ENCODE measurements around the gene FAM151B. TPM values are rescaled to one million over a fixed set of nuclear protein-coding genes. Genes with fewer than 3 reads are reported as not detected.
"Not testable (repeated sequence)": the region's sequence is repeated elsewhere in the genome, so short reads cannot be mapped to it uniquely, and the experiment has no call there.

FAM151B gene
- total and polyA plus RNA-seq, 7 donors: 0.36 to 2.1 (median 0.96) TPM

GRCh38 chr5:80573062-80573461, 85.2 kb downstream of the FAM151B start:
- no peaks in the 10 kb centered on the region for H3K9me3 ChIP-seq
- H3K27ac ChIP-seq: no peak overlapping the region
- no peak for TF ChIP-seq CTCF (IDR thresholded peaks at IDR 0.05)
- intact Hi-C loops (cut with DNase I): no loop called here
- no peak overlapping the region for H3K4me3 ChIP-seq
- DNase-seq: no peak
- H3K36me3 ChIP-seq (ENCODE audit: insufficient read depth in 1 of 2, low read depth in 1 of 2): no peaks in the 10 kb centered on the region
- H3K27me3 ChIP-seq (ENCODE audit: insufficient read depth in 3 of 3, low read length in 2 of 3): peaks cover 4 to 64% (median 23%) of the 10 kb centered on the region in 3 donors
- WGBS, 3 donors: 74 to 81% (median 76%) methylated on average over 3 of the region's 3 CpGs
- H3K4me1 ChIP-seq: peaks cover 6% of the 10 kb centered on the region
- no peak for ATAC-seq

- H3K4me3 ChIP-seq: no peak overlapping the region
- no peak overlapping the region for H3K27ac ChIP-seq
- no peak for TF ChIP-seq CTCF (IDR thresholded peaks at IDR 0.05)
- peaks cover 4 to 33% (median 5%) of the 10 kb centered on the region in 3 donors for H3K27me3 ChIP-seq (ENCODE audit: insufficient read depth in 3 of 3, low read length in 2 of 3)
- WGBS, 3 donors: 88 to 90% (median 89%) methylated on average over 5 of the region's 5 CpGs
- intact Hi-C loops (cut with DNase I): no loop called here
- no peaks in the 10 kb centered on the region for H3K9me3 ChIP-seq
- no peaks in the 10 kb centered on the region for H3K4me1 ChIP-seq
- no peaks in the 10 kb centered on the region for H3K36me3 ChIP-seq (ENCODE audit: insufficient read depth in 1 of 2, low read depth in 1 of 2)
- DNase-seq (no peak), ATAC-seq (no peak)
Measured at GRCh38 chr5:80576383-80576782, 88.5 kb downstream of the FAM151B start.

GRCh38 chr5:80577707-80578106, 89.8 kb downstream of the FAM151B start:
- DNase-seq (no peak), ATAC-seq (no peak)
- Histone ChIP-seq H3K36me3 (ENCODE audit: insufficient read depth in 1 of 2, low read depth in 1 of 2) (no peaks in the 10 kb centered on the region), H3K4me3 (no peak overlapping the region), H3K27ac (no peak overlapping the region), H3K9me3 (no peaks in the 10 kb centered on the region), H3K27me3 (ENCODE audit: insufficient read depth in 3 of 3, low read length in 2 of 3) (peaks cover 2 to 20% (median 4%) of the 10 kb centered on the region in 3 donors), H3K4me1 (no peaks in the 10 kb centered on the region)
- intact Hi-C loops (cut with DNase I): no loop called here
- no peak for TF ChIP-seq CTCF (IDR thresholded peaks at IDR 0.05)
- WGBS, 3 donors: 23 to 30% (median 24%) methylated on average over 5 of the region's 5 CpGs

- intact Hi-C loops (cut with DNase I): no loop called here
- no peaks in the 10 kb centered on the region for H3K36me3 ChIP-seq (ENCODE audit: insufficient read depth in 1 of 2, low read depth in 1 of 2)
- H3K27ac ChIP-seq: no peak overlapping the region
- 94 to 95% (median 94%) methylated on average over 2 of the region's 2 CpGs for WGBS, 3 donors
- no peaks in the 10 kb centered on the region for H3K4me1 ChIP-seq
- ATAC-seq (no peak), DNase-seq (no peak)
- H3K9me3 ChIP-seq: no peaks in the 10 kb centered on the region
- TF ChIP-seq CTCF (IDR thresholded peaks at IDR 0.05): no peak
- H3K4me3 ChIP-seq: no peak overlapping the region
- peaks cover 0 to 12% (median 0%) of the 10 kb centered on the region in 3 donors for H3K27me3 ChIP-seq (ENCODE audit: insufficient read depth in 3 of 3, low read length in 2 of 3)
Measured at GRCh38 chr5:80579050-80579449, 91.2 kb downstream of the FAM151B start.

GRCh38 chr5:80580291-80580690, 92.4 kb downstream of the FAM151B start:
- H3K4me1 ChIP-seq; DNase-seq; ATAC-seq; H3K9me3 ChIP-seq; H3K4me3 ChIP-seq; H3K27me3 ChIP-seq (ENCODE audit: insufficient read depth in 3 of 3, low read length in 2 of 3); H3K27ac ChIP-seq; intact Hi-C loops (cut with DNase I); H3K36me3 ChIP-seq (ENCODE audit: insufficient read depth in 1 of 2, low read depth in 1 of 2): not testable (repeated sequence)
- WGBS, 3 donors: 83 to 93% (median 85%) methylated on average over 2 to 3 of the region's 3 CpGs

Measured in psoas muscle (tissue), 8 donors.